Activated CD4-positive, alpha-beta memory T cell treated with anti-CD3 and anti-CD28 coated beads, Interleukin-2, amount 10 ng/mL, durations not matched to agents 7 days and 5 days (primary cell): Measurements from ENCODE around the gene MEIS1. TPM values are rescaled to one million over a fixed set of nuclear protein-coding genes. Genes with fewer than 3 reads are reported as not detected.

ENCODE experiments used
- CTCF ChIA-PET: fragments of 350-600 bp; sonication (Branson Sonifier 250); formaldehyde crosslinking; loops from one replicate; lab custom pipeline; 2021; ENCODE audit warnings: antibody characterized with exemption, inconsistent platforms; lab: Charles Lee
- POLR2A ChIA-PET: fragments of 350-600 bp; sonication (Branson Sonifier 250); formaldehyde crosslinking; loops from one replicate; lab custom pipeline; 2021; ENCODE audit warnings: antibody characterized with exemption; lab: Charles Lee
- DNase-seq: peaks from one replicate; pipeline ENCODE4 v3.0.0-alpha.2; 2020
- H3K27ac Mint-ChIP-seq: one replicate; pipeline ENCODE4 v1.8.0; 2021; ENCODE audit warnings: mild to moderate bottlenecking, mixed read lengths
- H3K27me3 Mint-ChIP-seq: one replicate; pipeline ENCODE4 v1.8.0; 2021; ENCODE audit warnings: mixed read lengths
- H3K36me3 Mint-ChIP-seq: one replicate; pipeline ENCODE4 v1.8.0; 2021; ENCODE audit warnings: low read depth, mixed read lengths
- H3K4me1 Mint-ChIP-seq: one replicate; pipeline ENCODE4 v1.8.0; 2021; ENCODE audit warnings: mixed read lengths
- H3K4me3 Mint-ChIP-seq: one replicate; pipeline ENCODE4 v1.8.0; 2021; ENCODE audit warnings: mild to moderate bottlenecking, mixed read lengths
- H3K9me3 Mint-ChIP-seq: one replicate; pipeline ENCODE4 v1.8.0; 2021; ENCODE audit warnings: mixed read lengths
- total RNA-seq, 2 experiments: library from RNA; stranded (reverse); gene quantifications; one replicate each; pipeline ENCODE4 v1.2.3, GENCODE V29; 2021

The MEIS1 gene
- total RNA-seq, 2 experiments from 2014 or later, result not detected

GRCh38 chr2:66573416-66573815, 138.5 kb downstream of the MEIS1 start:
- DNase-seq, result no peak
- CTCF ChIA-PET, result no interaction called here
- Mint-ChIP-seq H3K27ac (no peak overlapping the region), H3K27me3 (peaks cover 39% of the 10 kb centered on the region), H3K36me3 (no peaks in the 10 kb centered on the region), H3K9me3 (no peaks in the 10 kb centered on the region), H3K4me3 (no peak overlapping the region), H3K4me1 (peaks cover 4% of the 10 kb centered on the region)
- POLR2A ChIA-PET, result no interaction called here

- CTCF ChIA-PET, result no interaction called here
- peaks cover 4% of the 10 kb centered on the region for H3K4me1 Mint-ChIP-seq
- no peak for DNase-seq
These were observed 138.9 kb downstream of the MEIS1 start for GRCh38 chr2:66573821-66574233.

GRCh38 chr2:66574701-66575624, 140.0 kb downstream of the MEIS1 start:
- H3K36me3 Mint-ChIP-seq, result no peaks in the 10 kb centered on the region
- DNase-seq, result no peak
- peaks cover 4% of the 10 kb centered on the region for H3K4me1 Mint-ChIP-seq
- H3K4me3 Mint-ChIP-seq, result no peak overlapping the region
- H3K9me3 Mint-ChIP-seq, result no peaks in the 10 kb centered on the region
- ChIA-PET CTCF (no interaction called here), POLR2A (no interaction called here)
- H3K27ac Mint-ChIP-seq, result no peak overlapping the region
- peaks cover 52% of the 10 kb centered on the region for H3K27me3 Mint-ChIP-seq

More at GRCh38 chr2:66573821-66574233, 138.9 kb downstream of the MEIS1 start:
- H3K36me3 Mint-ChIP-seq, result no peaks in the 10 kb centered on the region
- POLR2A ChIA-PET, result no interaction called here
- H3K27ac Mint-ChIP-seq, result no peak overlapping the region
- no peaks in the 10 kb centered on the region for H3K9me3 Mint-ChIP-seq
- H3K4me3 Mint-ChIP-seq, result no peak overlapping the region
- peaks cover 43% of the 10 kb centered on the region for H3K27me3 Mint-ChIP-seq

- H3K27ac Mint-ChIP-seq, result no peak overlapping the region
- ChIA-PET CTCF (no interaction called here), POLR2A (no interaction called here)
- H3K36me3 Mint-ChIP-seq, result no peaks in the 10 kb centered on the region
- H3K4me1 Mint-ChIP-seq, result peaks cover 4% of the 10 kb centered on the region
- no peaks in the 10 kb centered on the region for H3K9me3 Mint-ChIP-seq
- peaks cover 55% of the 10 kb centered on the region for H3K27me3 Mint-ChIP-seq
- H3K4me3 Mint-ChIP-seq, result no peak overlapping the region
- no peak for DNase-seq
These were observed 140.8 kb downstream of the MEIS1 start for GRCh38 chr2:66575625-66576310.

- DNase-seq, result no peak
- Mint-ChIP-seq H3K4me1 (peaks cover 4% of the 10 kb centered on the region), H3K4me3 (no peak overlapping the region), H3K36me3 (no peaks in the 10 kb centered on the region), H3K9me3 (no peaks in the 10 kb centered on the region), H3K27ac (no peak overlapping the region), H3K27me3 (peaks cover 60% of the 10 kb centered on the region)
- ChIA-PET CTCF (no interaction called here), POLR2A (no interaction called here)
These were observed 141.3 kb downstream of the MEIS1 start for GRCh38 chr2:66576311-66576560.

- ChIA-PET POLR2A (no interaction called here), CTCF (no interaction called here)
- Mint-ChIP-seq H3K36me3 (no peaks in the 10 kb centered on the region), H3K4me1 (peaks cover 4% of the 10 kb centered on the region), H3K9me3 (no peaks in the 10 kb centered on the region), H3K27me3 (peaks cover 60% of the 10 kb centered on the region), H3K4me3 (no peak overlapping the region), H3K27ac (no peak overlapping the region)
- DNase-seq, result no peak
These were observed 141.8 kb downstream of the MEIS1 start for GRCh38 chr2:66576561-66577320.

GRCh38 chr2:66577321-66578053, 142.6 kb downstream of the MEIS1 start:
- ChIA-PET CTCF (no interaction called here), POLR2A (no interaction called here)
- DNase-seq, result no peak
- peaks cover 60% of the 10 kb centered on the region for H3K27me3 Mint-ChIP-seq
- H3K9me3 Mint-ChIP-seq, result no peaks in the 10 kb centered on the region
- no peaks in the 10 kb centered on the region for H3K36me3 Mint-ChIP-seq
- peaks cover 4% of the 10 kb centered on the region for H3K4me1 Mint-ChIP-seq
- H3K27ac Mint-ChIP-seq, result no peak overlapping the region
- no peak overlapping the region for H3K4me3 Mint-ChIP-seq

GRCh38 chr2:66578054-66578686, 143.2 kb downstream of the MEIS1 start:
- no peak overlapping the region for H3K27ac Mint-ChIP-seq
- peaks cover 4% of the 10 kb centered on the region for H3K4me1 Mint-ChIP-seq
- CTCF ChIA-PET, result no interaction called here
- no peak for DNase-seq
- no peaks in the 10 kb centered on the region for H3K36me3 Mint-ChIP-seq
- POLR2A ChIA-PET, result no interaction called here
- peaks cover 60% of the 10 kb centered on the region for H3K27me3 Mint-ChIP-seq
- no peaks in the 10 kb centered on the region for H3K9me3 Mint-ChIP-seq
- H3K4me3 Mint-ChIP-seq, result no peak overlapping the region

- peaks cover 58% of the 10 kb centered on the region for H3K27me3 Mint-ChIP-seq
- ChIA-PET POLR2A (no interaction called here), CTCF (no interaction called here)
- H3K36me3 Mint-ChIP-seq, result no peaks in the 10 kb centered on the region
- H3K27ac Mint-ChIP-seq, result no peak overlapping the region
- H3K9me3 Mint-ChIP-seq, result no peaks in the 10 kb centered on the region
- H3K4me3 Mint-ChIP-seq, result no peak overlapping the region
- H3K4me1 Mint-ChIP-seq, result peaks cover 4% of the 10 kb centered on the region
- DNase-seq, result no peak
These were observed 143.8 kb downstream of the MEIS1 start for GRCh38 chr2:66578687-66579106.

- no peaks in the 10 kb centered on the region for H3K36me3 Mint-ChIP-seq
- H3K27ac Mint-ChIP-seq, result no peak overlapping the region
- peaks cover 52% of the 10 kb centered on the region for H3K27me3 Mint-ChIP-seq
- H3K4me3 Mint-ChIP-seq, result no peak overlapping the region
- CTCF ChIA-PET, result interaction anchor here (0.6 to 0.7 kb wide), 2 partner anchors 140 to 884 kb away, joined by 3 read pairs; no protein-coding TSS in a partner anchor
- DNase-seq, result no peak
- POLR2A ChIA-PET, result no interaction called here
- peaks cover 4% of the 10 kb centered on the region for H3K4me1 Mint-ChIP-seq
- H3K9me3 Mint-ChIP-seq, result no peaks in the 10 kb centered on the region
These were observed 144.5 kb downstream of the MEIS1 start for GRCh38 chr2:66579186-66580126.

- Mint-ChIP-seq H3K9me3 (no peaks in the 10 kb centered on the region), H3K27ac (peak overlapping the region; percentile 26), H3K36me3 (no peaks in the 10 kb centered on the region), H3K27me3 (peaks cover 44% of the 10 kb centered on the region), H3K4me1 (peaks cover 1% of the 10 kb centered on the region), H3K4me3 (no peak overlapping the region)
- ChIA-PET CTCF (interaction anchor here (0.6 to 0.8 kb wide), 3 partner anchors 141 to 883 kb away, joined by 3 read pairs; no protein-coding TSS in a partner anchor), POLR2A (no interaction called here)
- DNase-seq, result no peak
These were observed 145.5 kb downstream of the MEIS1 start for GRCh38 chr2:66580166-66581049.
